ENCODE measurements around the gene UBL4A.

UBL4A gene

DNA sequence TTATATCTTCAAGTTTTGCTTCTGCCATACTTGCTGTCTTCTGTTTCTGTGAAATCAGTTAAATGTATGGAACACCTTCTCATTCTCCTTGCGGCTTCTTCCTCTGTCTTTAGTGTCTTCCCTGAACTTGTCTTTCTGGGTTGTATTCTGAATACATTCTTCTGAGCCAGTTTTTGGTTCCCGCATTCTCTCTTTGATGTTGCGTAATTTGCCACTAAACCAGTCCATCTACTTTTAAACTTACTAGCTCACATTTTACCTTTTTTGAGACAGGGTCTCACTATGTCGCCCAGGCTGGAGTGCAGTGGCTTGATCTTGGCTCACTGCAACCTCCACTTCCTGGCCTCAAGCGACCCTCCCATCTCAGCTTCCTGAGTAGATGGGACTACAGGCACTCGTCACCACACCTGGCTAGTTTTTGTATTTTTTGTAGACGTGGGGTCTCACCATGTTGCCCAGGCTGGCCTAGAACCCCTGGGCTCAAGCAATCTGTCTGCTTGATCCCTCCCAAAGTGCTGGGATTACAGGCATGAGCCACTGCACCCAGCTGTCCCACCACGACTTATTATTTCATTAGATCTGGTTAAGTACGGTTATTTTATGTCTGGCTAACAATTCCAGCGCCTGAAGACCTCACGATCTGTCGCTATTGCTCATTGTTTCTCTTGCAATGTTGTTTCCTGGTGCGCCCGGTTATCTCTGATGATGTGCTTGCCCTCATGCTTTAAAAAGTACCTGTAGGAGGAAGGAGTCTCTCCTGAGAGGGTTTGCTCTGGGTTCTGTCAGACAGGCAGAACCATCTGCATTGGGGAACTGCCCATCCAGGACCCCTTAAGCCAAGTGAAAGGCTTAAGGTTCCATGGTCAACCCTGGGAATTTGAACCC, 39.4 kb upstream of the UBL4A start:
- FAIRE-seq (no peak), DNase-seq (ENCODE audit: insufficient read length, low spot score) (no peak)
- TF ChIP-seq POLR2AphosphoS5 (IDR thresholded peaks at IDR 0.05; ENCODE audit: low read depth, low read length): no peak
- no peak for TF ChIP-seq PAX5 (IDR thresholded peaks at IDR 0.05; ENCODE audit: insufficient read depth, low read length, severe bottlenecking)
- no peak for TF ChIP-seq SPI1 (IDR thresholded peaks at IDR 0.05; ENCODE audit: low read depth, low read length)
- TF ChIP-seq TAF1 (IDR thresholded peaks at IDR 0.05; ENCODE audit: low read depth, low read length): no peak

DNA sequence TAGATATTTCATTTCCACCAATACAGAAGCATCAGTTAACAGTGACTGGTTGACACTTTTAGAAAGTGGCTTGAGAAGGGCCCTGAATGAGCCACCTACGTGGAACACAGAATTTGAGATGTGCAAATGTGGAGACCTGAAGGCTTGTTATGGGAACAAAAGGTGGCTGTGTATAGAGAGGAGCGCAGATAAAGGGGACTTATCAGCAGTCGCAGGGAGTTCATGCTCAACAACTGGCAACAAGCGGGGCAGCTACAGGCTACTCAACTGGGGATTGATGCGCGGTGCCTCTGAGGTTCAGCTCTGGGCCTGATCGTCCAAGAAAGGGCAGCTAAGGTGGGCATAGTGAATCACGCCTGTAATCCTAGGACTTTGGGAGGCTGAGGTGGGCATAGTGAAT, 33.0 kb upstream of the UBL4A start:
- no peak for FAIRE-seq
- TF ChIP-seq TAF1 (IDR thresholded peaks at IDR 0.05; ENCODE audit: low read depth, low read length): no peak

DNA sequence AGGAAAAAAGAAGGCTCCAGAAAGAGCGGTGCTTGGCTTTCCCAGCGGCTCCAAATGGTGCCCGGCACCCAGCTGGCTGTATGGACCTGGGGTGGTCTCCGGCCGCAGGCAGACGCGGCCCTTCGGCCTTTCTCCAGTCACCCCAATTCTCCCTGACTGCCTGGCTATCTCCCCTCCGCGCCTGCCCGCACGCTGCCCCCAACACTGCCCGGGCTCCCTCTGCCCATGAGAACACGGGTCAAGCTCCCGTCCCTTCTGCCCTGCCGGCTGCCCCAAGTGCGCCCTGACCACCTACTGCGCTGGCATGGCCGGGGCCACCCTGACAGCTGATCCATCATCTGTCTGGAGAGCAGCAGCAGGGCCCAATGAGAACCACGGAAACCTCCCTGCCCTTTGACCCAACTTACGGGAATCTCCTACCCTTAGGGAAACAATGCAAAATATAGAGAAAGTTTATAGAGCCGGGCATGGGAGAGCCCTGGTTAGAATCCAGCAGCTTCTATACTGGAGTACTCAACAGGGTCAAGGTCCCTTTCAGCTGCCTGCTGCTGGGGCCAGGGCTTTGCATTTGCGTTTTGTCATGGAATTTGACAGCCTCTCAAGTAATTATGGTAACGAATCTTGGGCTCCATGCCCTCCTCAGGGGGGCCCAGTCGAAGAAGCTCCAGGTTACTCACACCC, 30.8 kb upstream of the UBL4A start:
- TF ChIP-seq TAF1 (IDR thresholded peaks at IDR 0.05; ENCODE audit: low read depth, low read length) (no peak), SPI1 (IDR thresholded peaks at IDR 0.05; ENCODE audit: low read depth, low read length) (no peak), POLR2A (IDR thresholded peaks at IDR 0.05; ENCODE audit: low read depth, low read length) (no peak), POU2F2 (IDR thresholded peaks at IDR 0.05; ENCODE audit: low read depth, low read length) (no peak), PAX5 (IDR thresholded peaks at IDR 0.05; ENCODE audit: insufficient read depth, low read length, severe bottlenecking) (no peak), POLR2AphosphoS5 (IDR thresholded peaks at IDR 0.05; ENCODE audit: low read depth, low read length) (no peak)
- DNase-seq (ENCODE audit: insufficient read length, low spot score) (no peak), FAIRE-seq (no peak)

More for the DNA sequence above, 33.0 kb upstream of the UBL4A start:
- no peak for DNase-seq (ENCODE audit: insufficient read length, low spot score)

DNA sequence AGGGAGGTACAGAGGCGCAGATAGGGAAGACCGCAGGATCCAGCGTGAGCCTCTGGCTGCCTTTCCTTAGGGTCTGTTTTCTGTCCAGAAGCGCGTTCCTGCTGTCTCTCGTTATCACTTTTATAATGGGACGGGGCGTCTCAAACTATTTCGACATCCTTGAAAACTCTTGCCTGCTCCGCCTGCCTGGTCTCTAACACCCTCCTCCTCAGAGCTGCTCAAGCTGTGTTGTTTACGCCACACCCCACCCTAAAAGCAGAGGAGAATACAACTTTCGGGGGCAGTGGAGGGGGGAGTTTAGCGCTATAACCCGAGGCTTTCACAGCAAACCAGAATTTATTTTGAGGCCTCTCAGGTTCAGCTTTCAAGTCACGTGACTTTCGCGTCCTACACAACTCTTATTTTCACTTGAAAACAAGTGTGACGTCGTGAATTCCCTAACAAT, 30.3 kb upstream of the UBL4A start:
- DNase-seq (ENCODE audit: insufficient read length, low spot score) (no peak), FAIRE-seq (peak; percentile 38)

DNA sequence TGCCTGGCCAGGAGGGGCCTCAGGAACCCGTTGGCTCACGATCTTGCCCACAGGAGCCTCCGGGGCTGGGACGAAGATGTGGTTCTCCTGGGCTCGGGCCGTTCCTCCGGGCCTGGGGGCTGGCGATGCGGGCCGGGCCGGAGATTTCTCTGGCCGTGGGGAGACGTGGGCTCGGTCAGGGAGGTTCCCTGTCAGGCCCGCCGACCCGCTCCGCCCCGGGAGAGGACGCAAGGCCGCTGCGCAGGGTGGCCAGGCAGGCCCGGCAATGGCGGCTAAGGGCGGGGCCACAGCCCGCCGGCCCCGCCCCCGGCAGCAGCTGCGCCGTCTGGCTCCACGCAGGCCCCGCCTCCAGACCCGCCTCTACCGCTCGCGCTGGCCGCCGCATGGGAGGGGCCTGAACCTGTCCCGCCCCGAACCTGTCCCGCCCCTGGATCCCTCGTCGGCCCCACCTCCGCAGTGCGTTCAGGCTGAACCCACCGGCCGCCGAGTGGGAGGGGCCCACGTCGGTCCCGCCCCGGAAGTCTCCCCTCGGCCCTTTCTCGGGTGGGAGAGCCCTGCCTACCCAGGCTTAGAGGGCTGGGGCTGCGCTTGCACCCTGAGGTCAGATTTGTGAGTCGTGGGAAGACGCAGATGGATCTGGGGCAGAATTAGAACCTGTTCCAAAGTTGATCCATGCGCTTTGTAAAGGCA, 29.7 kb upstream of the UBL4A start, which contains the start of gene FAM3A:
TSS of gene FAM3A (minus strand) at position 267 of the 690 bp plus-strand sequence. CDS start 460 bp downstream, outside the sequence.
- FAIRE-seq (peak; percentile 98), DNase-seq (ENCODE audit: insufficient read length, low spot score) (peak; percentile 67)
- TF ChIP-seq POLR2A (IDR thresholded peaks at IDR 0.05; ENCODE audit: low read depth, low read length) (peak; percentile 63), PAX5 (IDR thresholded peaks at IDR 0.05; ENCODE audit: insufficient read depth, low read length, severe bottlenecking) (no peak), POU2F2 (IDR thresholded peaks at IDR 0.05; ENCODE audit: low read depth, low read length) (no peak), TAF1 (IDR thresholded peaks at IDR 0.05; ENCODE audit: low read depth, low read length) (0 out of 2 replicates have a peak, but pooled peaks have one; percentile 35), POLR2AphosphoS5 (IDR thresholded peaks at IDR 0.05; ENCODE audit: low read depth, low read length) (peak; percentile 67), SPI1 (IDR thresholded peaks at IDR 0.05; ENCODE audit: low read depth, low read length) (no peak)

More for the DNA sequence above, 30.3 kb upstream of the UBL4A start:
- TF ChIP-seq PAX5 (IDR thresholded peaks at IDR 0.05; ENCODE audit: insufficient read depth, low read length, severe bottlenecking) (no peak), SPI1 (IDR thresholded peaks at IDR 0.05; ENCODE audit: low read depth, low read length) (no peak), POLR2A (IDR thresholded peaks at IDR 0.05; ENCODE audit: low read depth, low read length) (no peak), TAF1 (IDR thresholded peaks at IDR 0.05; ENCODE audit: low read depth, low read length) (no peak), POLR2AphosphoS5 (IDR thresholded peaks at IDR 0.05; ENCODE audit: low read depth, low read length) (no peak), POU2F2 (IDR thresholded peaks at IDR 0.05; ENCODE audit: low read depth, low read length) (no peak)

DNA sequence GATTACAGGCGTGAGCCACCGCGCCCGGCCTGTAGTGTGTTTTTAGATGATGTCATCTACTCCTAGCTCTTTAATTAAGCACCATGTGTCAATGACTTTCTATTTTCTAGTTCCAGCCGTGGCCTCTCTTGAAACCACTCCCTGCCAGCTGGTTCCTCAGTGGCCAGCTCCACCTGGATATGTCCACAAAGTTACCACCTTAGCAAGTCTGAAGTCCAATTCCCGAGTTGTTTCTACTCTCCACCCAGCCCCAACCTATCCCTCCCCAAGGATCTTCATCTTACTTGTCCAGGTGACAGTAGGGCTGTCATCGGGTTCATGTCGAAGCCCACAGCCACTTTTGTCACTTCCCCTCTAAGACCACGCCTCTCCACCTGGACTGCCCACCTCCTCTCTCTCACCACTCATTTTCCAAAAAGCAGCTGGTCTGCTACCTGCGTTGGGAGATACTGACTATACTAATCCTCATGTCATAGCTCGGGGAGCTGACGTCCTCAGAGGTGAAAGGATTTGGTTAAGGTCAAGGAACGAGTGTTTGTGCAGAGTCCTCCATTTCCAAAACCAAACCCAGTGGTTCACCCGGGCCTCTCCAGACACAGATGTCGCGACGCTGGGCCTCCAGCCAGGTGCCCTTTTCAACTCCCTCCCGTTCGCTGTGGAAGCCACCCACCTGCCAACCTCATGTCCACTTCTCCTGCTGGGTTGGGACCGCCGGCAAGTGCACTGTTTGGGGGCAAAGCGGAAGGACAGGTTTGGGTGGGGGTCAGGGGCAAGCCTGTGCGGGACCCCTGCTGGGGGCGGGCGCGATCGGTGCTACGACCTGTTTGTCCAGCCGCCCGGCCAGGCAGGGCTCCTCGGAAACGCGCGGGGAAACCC, 28.9 kb upstream of the UBL4A start:
- FAIRE-seq (peak; percentile 77), DNase-seq (ENCODE audit: insufficient read length, low spot score) (no peak)
- TF ChIP-seq POLR2AphosphoS5 (IDR thresholded peaks at IDR 0.05; ENCODE audit: low read depth, low read length): no peak
- TF ChIP-seq SPI1 (IDR thresholded peaks at IDR 0.05; ENCODE audit: low read depth, low read length): peak; percentile 74

DNA sequence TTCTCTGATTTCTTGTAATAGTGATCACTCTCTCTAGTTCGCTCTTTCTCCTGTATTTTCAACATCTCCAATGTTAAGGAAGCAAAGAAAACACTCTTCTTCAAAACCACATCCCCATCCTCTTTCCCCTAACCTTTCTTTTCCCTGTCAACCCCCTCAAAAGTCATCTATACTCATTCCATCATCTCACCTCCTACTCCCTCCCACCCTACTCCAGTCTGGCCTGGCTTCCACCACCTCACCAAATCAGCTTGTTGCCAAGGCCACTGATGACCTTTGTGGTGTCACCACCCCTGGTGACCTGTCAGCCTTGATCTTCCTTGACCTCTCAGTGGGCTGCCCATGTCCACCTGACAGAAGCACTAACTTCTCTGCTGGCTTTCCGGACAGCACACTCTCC, 27.3 kb upstream of the UBL4A start:
- no peak for FAIRE-seq
- no peak for DNase-seq (ENCODE audit: insufficient read length, low spot score)
- TF ChIP-seq PAX5 (IDR thresholded peaks at IDR 0.05; ENCODE audit: insufficient read depth, low read length, severe bottlenecking) (no peak), POLR2A (IDR thresholded peaks at IDR 0.05; ENCODE audit: low read depth, low read length) (no peak), POLR2AphosphoS5 (IDR thresholded peaks at IDR 0.05; ENCODE audit: low read depth, low read length) (no peak), POU2F2 (IDR thresholded peaks at IDR 0.05; ENCODE audit: low read depth, low read length) (no peak), SPI1 (IDR thresholded peaks at IDR 0.05; ENCODE audit: low read depth, low read length) (no peak), TAF1 (IDR thresholded peaks at IDR 0.05; ENCODE audit: low read depth, low read length) (no peak)

DNA sequence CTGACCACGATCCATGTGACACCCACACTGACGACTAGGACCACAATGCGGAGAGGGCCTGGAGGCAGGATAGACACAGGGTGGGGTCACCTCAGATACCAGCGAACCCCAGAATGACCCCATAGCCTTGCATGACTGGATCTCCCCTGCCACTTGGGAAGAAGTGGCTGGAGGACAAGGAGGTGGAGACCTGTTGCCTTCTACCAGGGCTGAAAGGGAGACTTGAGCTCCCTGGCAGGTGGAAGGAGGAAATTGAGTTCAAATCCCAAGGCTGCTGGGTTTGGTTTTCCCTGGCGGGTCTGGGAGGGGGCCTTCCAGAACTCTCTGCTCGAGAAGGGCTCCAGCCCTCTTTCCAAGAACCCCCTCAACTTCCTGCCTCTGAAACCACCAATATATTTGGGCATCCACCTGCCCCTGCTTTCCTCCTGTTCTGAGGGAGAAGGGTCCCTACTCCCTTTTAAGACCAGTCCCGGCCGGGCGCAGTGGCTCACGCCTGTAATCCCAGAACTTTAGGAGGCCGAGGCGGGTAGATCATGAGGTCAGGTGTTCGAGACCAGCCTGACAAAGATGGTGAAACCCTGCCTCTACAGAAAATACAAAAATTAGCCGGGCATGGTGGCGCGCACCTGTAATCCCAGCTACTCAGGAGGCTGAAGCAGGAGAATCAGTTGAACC, 26.6 kb upstream of the UBL4A start:
- no peak for DNase-seq (ENCODE audit: insufficient read length, low spot score)
- no peak for TF ChIP-seq POLR2A (IDR thresholded peaks at IDR 0.05; ENCODE audit: low read depth, low read length)
- TF ChIP-seq SPI1 (IDR thresholded peaks at IDR 0.05; ENCODE audit: low read depth, low read length): no peak
- no peak for TF ChIP-seq POU2F2 (IDR thresholded peaks at IDR 0.05; ENCODE audit: low read depth, low read length)
- no peak for TF ChIP-seq TAF1 (IDR thresholded peaks at IDR 0.05; ENCODE audit: low read depth, low read length)
- no peak for TF ChIP-seq PAX5 (IDR thresholded peaks at IDR 0.05; ENCODE audit: insufficient read depth, low read length, severe bottlenecking)
- TF ChIP-seq POLR2AphosphoS5 (IDR thresholded peaks at IDR 0.05; ENCODE audit: low read depth, low read length): no peak
- FAIRE-seq: no peak
